Fibroblast of mammary gland (primary cell): ENCODE data around the gene TFDP3.

Source experiments
- DNase-seq: peaks from one replicate; pipeline ENCODE4 v3.0.0-alpha.2; 2010; ENCODE audit warnings: low read depth
- H3K4me3 ChIP-seq: 2 replicates; pipeline ENCODE4 v1.5.1; 2011; ENCODE audit warnings: low read depth, mild to moderate bottlenecking, low read length, moderate library complexity; ENCODE audit not compliant: control insufficient read depth
- CTCF ChIP-seq: conservative IDR thresholded peaks from 2 replicates; pipeline ENCODE4 v1.5.1; 2011; ENCODE audit warnings: low read depth, low read length, inconsistent platforms; ENCODE audit not compliant: control insufficient read depth, insufficient read depth

Gene TFDP3

GRCh38 chrX:133175605-133176004, 42.5 kb downstream of the TFDP3 start:
- H3K4me3 ChIP-seq: no peak overlapping the region
- no peak for TF ChIP-seq CTCF
- no peak for DNase-seq

DNA sequence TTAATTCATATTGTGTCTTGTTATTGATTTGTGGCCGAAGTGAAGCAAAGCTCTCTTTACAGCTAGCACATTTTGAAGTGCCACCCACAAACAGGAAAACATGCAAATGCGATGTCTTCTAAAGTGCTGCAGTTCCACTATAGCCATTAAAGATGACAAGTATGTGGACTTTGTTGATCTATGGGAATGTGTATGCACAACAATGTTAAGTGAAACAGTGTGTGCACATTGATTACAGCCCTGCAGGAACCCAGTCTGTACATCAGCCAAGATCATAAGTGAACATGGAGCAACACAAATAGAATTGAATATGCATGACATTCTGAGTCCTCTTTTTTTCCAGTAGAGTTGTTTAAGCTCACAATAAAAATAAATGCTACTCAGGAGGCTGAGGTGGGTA, 43.0 kb downstream of the TFDP3 start:
- no peak for TF ChIP-seq CTCF
- no peak for DNase-seq

DNA sequence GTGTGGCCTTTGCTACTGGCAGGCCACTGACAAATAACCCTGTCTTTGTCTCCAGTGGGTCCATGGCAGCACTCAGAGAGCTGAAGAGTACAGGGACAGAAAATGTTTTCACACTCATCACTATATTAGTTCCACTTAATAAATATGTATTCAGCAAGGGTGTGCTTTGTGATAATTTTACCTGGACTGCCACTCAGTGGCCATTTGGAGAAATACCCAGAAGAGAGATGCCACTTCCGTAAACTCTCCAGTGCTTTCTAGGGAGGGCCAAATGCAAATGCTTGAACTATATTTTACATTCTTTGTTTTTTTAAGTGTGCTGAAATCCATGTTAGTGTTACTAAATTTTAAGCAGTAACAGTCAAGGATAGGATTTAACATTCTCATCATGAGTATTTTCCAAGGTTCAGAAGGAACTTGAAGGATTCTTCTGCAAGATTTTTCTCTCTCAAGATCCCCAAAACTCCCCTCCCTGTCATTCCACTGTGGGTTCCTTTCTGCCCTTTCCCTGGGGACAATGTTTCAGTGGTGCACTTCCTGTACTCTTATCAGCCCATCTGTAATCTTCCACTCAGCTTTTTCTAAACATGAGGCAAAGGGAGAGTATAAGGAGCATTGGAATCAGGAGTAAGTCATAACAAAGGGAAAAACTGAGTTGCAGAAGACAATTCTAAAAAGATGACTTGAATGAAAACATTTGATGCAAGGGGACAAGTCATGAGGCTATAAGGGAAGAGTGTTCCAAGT, 46.0 kb downstream of the TFDP3 start:
- peak; percentile 9 for DNase-seq
- H3K4me3 ChIP-seq: no peak overlapping the region
- peak; percentile 21 for TF ChIP-seq CTCF

More for the DNA sequence above, 43.0 kb downstream of the TFDP3 start:
- no peak overlapping the region for H3K4me3 ChIP-seq
